Right ventricle myocardium superior (tissue), 1 donor: ENCODE data around the gene ZMYND8. TPM values are rescaled to one million over a fixed set of nuclear protein-coding genes. Genes with fewer than 3 reads are reported as not detected.
"Not testable (repeated sequence)": the region's sequence is repeated elsewhere in the genome, so short reads cannot be mapped to it uniquely, and the experiment has no call there.

Experiments used
- ATAC-seq: fragments of 200-7000 bp; cut with Tn5 transposase; one replicate; pipeline ENCODE4 v1.9.1; 2020; ENCODE audit warnings: mild to moderate bottlenecking; ENCODE audit not compliant: poor library complexity
- DNase-seq: peaks from one replicate; pipeline ENCODE4 v3.0.0-alpha.2; 2020
- intact Hi-C: fragments of 100-400 bp; cut with DNase I; formaldehyde crosslinking; loops from one replicate; pipeline ENCODE4 v1.11.2; 2022
- total RNA-seq: library from RNA; stranded (reverse); fragmentation: NEBNext Ultra II Directional; extraction: Animal tissue kit (Norgen Biotek cat#: 25700); gene quantifications from one replicate; pipeline ENCODE4 v1.2.1, GENCODE V29; 2021
- donor health status: DM: no; HTN: yes; CAD: no; lungs with severe emphysema.

The ZMYND8 gene
- total RNA-seq, 1 donor from 2014 or later, result 37.7 TPM

- intact Hi-C loops, result loop anchor here (10.0 kb wide), 1 partner anchor 416 kb away; no protein-coding TSS in a partner anchor
- no peak for ATAC-seq
- DNase-seq, result no peak
These were observed 147.8 kb downstream of the ZMYND8 start for GRCh38 chr20:47208534-47209174.

DNA sequence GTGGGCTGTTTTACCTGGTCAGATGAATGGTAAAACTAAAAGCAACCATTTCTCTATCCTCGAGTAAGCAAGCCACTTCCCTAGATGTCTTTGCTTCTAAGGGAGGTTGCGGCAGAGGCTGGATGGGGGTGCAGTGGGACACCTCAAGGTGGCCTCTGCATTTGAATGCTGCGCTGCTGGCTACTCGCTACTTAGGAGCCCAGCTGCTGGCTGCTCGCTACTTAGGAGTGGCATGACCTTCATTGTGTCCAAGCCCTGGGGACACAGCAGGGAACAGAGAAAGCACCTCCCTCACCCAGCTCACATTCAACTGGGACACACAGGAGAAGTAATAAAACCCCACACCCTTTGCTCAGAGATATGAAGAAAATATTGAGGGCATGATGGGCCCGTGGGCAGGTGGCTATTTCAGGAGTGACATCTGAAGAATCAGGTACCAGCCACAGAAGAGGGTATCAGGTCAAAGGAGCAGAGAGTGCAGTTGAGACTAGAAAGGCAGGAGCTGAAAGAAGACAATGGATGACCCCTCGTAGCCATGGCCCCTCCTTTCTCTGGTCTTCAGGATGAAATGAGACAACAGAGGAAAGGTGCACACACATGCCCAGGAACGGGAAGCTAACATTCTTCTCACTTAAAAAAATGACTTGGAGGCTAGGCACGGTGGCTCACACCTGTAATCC is 149.4 kb downstream of the ZMYND8 start:
- intact Hi-C loops, result loop anchor here (10.0 kb wide), 1 partner anchor 418 kb away; no protein-coding TSS in a partner anchor
- peak; percentile 49 for ATAC-seq
- no peak for DNase-seq

GRCh38 chr20:47206552-47206951 is 149.9 kb downstream of the ZMYND8 start:
- not testable (repeated sequence) for DNase-seq
- intact Hi-C loops, result loop anchor here (10.0 kb wide), 1 partner anchor 418 kb away; no protein-coding TSS in a partner anchor

DNA sequence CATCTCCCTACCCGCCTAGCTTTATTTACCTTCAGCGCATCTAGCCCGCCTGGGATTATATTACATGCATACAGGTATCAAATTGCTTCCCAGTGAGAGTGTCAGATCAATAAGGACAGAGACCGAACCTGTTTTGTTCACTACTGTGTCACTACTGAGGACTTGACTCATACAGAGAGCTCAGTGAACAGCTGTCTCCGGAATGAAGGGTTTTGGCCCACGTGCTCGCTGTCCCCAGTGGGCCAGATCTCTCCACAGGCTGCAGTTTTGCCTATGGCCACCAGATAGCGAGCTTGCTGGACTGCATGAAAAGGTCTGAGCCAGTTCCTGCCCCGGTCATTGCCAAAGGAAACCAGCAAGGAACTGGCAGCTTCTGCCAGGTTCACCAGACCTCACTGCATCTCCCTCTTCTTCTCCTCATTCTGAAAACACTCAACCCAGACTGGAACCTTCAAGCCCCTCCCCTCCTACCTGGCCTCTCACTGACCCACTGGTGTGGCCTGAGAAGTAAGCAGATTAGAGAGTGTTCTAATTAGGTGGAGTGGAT is 150.8 kb downstream of the ZMYND8 start:
- DNase-seq (peak; percentile 82), ATAC-seq (peak; percentile 83)
- intact Hi-C loops, result loop anchor here (10.0 kb wide), 1 partner anchor 419 kb away; no protein-coding TSS in a partner anchor

More at GRCh38 chr20:47206552-47206951, 149.9 kb downstream of the ZMYND8 start:
- ATAC-seq, result not testable (repeated sequence)

DNA sequence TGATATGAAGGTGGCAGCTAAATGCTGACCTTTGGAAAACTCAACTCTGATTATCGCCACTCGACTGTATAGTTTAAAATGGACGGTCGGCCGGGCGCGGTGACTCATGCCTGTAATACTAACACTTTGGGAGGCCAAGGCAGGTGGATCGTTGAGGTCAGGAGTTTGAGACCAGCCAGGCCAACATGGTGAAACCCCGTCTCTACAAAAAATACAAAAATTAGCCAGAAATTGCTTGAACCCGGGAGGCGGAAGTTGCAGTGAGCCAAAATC is 151.7 kb downstream of the ZMYND8 start:
- intact Hi-C loops, result loop anchor here (10.0 kb wide), 1 partner anchor 420 kb away; no protein-coding TSS in a partner anchor
- DNase-seq, result not testable (repeated sequence)

GRCh38 chr20:47204008-47204849 is 152.3 kb downstream of the ZMYND8 start:
- no peak for DNase-seq
- ATAC-seq, result no peak
- intact Hi-C loops, result loop anchor here (10.0 kb wide), 1 partner anchor 421 kb away; no protein-coding TSS in a partner anchor

More for the DNA sequence above, 151.7 kb downstream of the ZMYND8 start:
- not testable (repeated sequence) for ATAC-seq

GRCh38 chr20:47202733-47203667 is 153.5 kb downstream of the ZMYND8 start:
- DNase-seq (no peak), ATAC-seq (no peak)
- intact Hi-C loops, result loop anchor here (10.0 kb wide), 1 partner anchor 422 kb away; no protein-coding TSS in a partner anchor

DNA sequence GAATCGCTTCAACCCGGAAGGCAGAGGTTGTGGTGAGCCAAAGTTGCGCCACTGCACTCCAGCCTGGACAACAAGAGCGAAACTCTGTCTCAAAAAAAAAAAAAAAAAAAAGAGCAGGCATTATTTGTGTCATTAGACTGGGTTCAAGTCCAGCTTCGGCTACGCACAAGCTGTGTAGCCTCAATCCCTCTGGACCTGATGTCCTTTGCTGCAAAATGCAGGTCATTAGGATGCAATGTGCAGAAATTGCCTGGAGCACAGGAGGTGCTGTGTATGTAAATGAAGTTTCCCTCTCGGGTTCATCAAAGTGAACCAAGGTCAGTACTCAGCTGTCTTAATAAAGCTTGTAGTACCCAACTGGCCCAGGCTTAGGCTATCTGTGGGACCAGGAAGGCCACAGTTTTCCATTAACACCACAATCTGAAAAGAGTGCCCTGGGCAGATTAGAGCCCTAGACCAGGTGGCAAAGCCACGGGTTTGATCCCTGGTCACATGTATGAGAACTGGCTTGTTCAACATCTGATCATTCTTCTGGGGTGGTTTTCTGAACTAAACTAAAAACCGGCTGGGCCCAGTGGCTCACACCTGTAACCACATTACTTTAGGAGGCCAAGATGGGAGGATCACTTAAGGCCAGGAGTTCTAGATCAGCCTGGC is 155.3 kb downstream of the ZMYND8 start:
- intact Hi-C loops, result loop anchor here (10.0 kb wide), 1 partner anchor 424 kb away; no protein-coding TSS in a partner anchor
- no peak for ATAC-seq
- no peak for DNase-seq

DNA sequence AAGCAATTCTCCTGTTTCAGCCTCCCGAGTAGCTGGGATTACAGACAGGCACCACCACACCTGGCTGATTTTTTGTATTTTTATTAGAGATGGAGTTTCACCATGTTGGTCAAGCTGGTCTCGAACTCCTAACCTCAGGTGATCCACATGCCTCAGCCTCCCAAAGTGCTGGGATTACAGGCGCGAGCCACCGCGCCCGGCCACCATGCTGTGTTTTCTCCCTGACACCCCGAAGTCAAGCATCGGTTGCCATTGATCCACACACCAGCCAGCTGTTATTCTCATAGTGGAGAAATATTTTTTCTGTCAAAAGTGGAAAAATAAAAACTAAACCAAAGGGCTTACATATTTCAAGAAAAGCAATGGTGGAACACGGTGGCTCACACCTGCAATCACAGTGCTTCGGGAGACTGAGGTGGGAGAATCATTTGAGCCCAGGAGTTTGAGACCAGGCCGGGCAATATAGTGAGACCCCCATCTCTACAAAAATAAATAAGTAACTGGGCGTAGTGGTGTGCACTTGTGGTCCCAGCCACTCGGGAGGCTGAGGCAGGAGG is 157.4 kb downstream of the ZMYND8 start:
- intact Hi-C loops, result loop anchor here (5.0 kb wide), 2 partner anchors 73 to 183 kb away; no protein-coding TSS in a partner anchor
- DNase-seq (no peak), ATAC-seq (no peak)

GRCh38 chr20:47198254-47198671 is 158.2 kb downstream of the ZMYND8 start:
- intact Hi-C loops, result loop anchor here (5.0 kb wide), 2 partner anchors 74 to 184 kb away; no protein-coding TSS in a partner anchor
- no peak for ATAC-seq
- DNase-seq, result no peak

- peak; percentile 91 for ATAC-seq
- DNase-seq, result peak; percentile 80
- intact Hi-C loops, result loop anchor here (5.0 kb wide), 2 partner anchors 76 to 186 kb away; no protein-coding TSS in a partner anchor
These were observed 160.1 kb downstream of the ZMYND8 start for GRCh38 chr20:47196091-47197081.

DNA sequence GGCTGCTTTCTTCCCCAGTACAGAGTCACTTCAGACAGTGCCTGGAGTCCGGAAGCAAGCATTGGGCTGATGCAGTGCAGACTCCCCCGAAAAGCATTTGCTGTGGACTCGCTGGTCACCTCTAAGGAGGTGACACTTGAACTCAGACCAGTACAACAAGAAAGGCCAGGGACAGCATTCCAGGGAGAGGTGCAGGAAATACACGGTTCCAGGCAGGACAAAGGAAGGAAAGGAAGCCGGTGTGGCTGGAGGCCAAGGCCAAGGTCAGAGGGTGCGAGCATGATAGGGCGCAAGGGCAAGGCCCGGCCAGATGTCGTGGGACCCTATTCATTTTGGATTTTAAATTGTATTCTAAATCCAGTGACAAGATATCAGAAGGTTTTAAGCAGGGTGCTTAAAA is 160.9 kb downstream of the ZMYND8 start:
- DNase-seq, result no peak
- no peak for ATAC-seq
- intact Hi-C loops, result loop anchor here (5.0 kb wide), 2 partner anchors 77 to 187 kb away; no protein-coding TSS in a partner anchor

GRCh38 chr20:47191956-47192355 is 164.5 kb downstream of the ZMYND8 start:
- intact Hi-C loops, result no loop called here
- ATAC-seq, result no peak

GRCh38 chr20:47191074-47191673 is 165.3 kb downstream of the ZMYND8 start:
- ATAC-seq, result no peak
- DNase-seq, result no peak
- intact Hi-C loops, result no loop called here

More at GRCh38 chr20:47191956-47192355, 164.5 kb downstream of the ZMYND8 start:
- no peak for DNase-seq

- ATAC-seq (no peak), DNase-seq (no peak)
- intact Hi-C loops, result no loop called here
These were observed 167.4 kb downstream of the ZMYND8 start for GRCh38 chr20:47189060-47189459.
